OCI-LY1 (cell line): Measurements from ENCODE around the gene TAGLN.

Experiments
- CTCF ChIP-seq: fragments of 200-600 bp; sonication (generic), shearing (Covaris generic); IDR thresholded peaks from 2 replicates; pipeline ENCODE4 v1.5.1; 2017; ENCODE audit warnings: mild to moderate bottlenecking, antibody characterized with exemption, low read length, moderate library complexity, mixed read lengths
- EZH2 ChIP-seq: fragments of 200-600 bp; sonication (generic), shearing (Covaris generic); IDR thresholded peaks from 2 replicates; pipeline ENCODE4 v1.8.0; 2017; ENCODE audit warnings: borderline replicate concordance, mixed run types, mild to moderate bottlenecking, antibody characterized with exemption, low read length, moderate library complexity, mixed read lengths

- TF ChIP-seq CTCF (no peak), EZH2 (no peak)
These were observed 50.4 kb downstream of the TAGLN start for GRCh38 chr11:117249571-117249970.
